IMR-90 (cell line): Measurements from ENCODE around the gene CNST. TPM values are rescaled to one million over a fixed set of nuclear protein-coding genes. Genes with fewer than 3 reads are reported as not detected.
"Not testable (repeated sequence)": the region's sequence is repeated elsewhere in the genome, so short reads cannot be mapped to it uniquely, and the experiment has no call there.

Experiments used
- ATAC-seq: fragments of 200-7000 bp; cut with Tn5 transposase; 2 replicates; pipeline ENCODE4 v1.9.1; 2020; ENCODE audit warnings: low read depth, mild to moderate bottlenecking, moderate library complexity
- BruUV-seq: library from RNA; stranded (reverse); fragments of 400-500 nt; replicated peaks from 2 replicates; lab custom pipeline; 2021; lab: Mats Ljungman, UMichigan
- CTCF ChIA-PET: fragments of 300-600 bp; formaldehyde crosslinking; extraction: SDS; loops from one replicate; lab custom pipeline; 2021; ENCODE audit warnings: antibody characterized with exemption; lab: Yijun Ruan, JAX
- POLR2A ChIA-PET: fragments of 300-600 bp; sonication (Branson Sonifier 250); formaldehyde crosslinking; loops from one replicate; lab custom pipeline; 2022; ENCODE audit warnings: antibody characterized with exemption; ENCODE audit not compliant: unreplicated experiment; lab: Charles Lee
- DNase-seq: peaks from one replicate; pipeline ENCODE4 v3.0.0; 2013
- H2AFZ ChIP-seq: replicated peaks from 2 replicates; pipeline ENCODE3; 2013; ENCODE audit warnings: low read length, mild to moderate bottlenecking; ENCODE audit not compliant: poor library complexity
- H2AK5ac ChIP-seq: 2 replicates; pipeline ENCODE4 v1.6.1; 2013; ENCODE audit warnings: low read depth, low read length, inconsistent platforms
- H2AK9ac ChIP-seq: replicated peaks from 2 replicates; pipeline ENCODE3; 2013; ENCODE audit warnings: mild to moderate bottlenecking, low read depth, low read length, moderate library complexity; ENCODE audit not compliant: poor library complexity
- H2BK120ac ChIP-seq: 2 replicates; pipeline ENCODE4 v1.6.1; 2013; ENCODE audit warnings: low read depth, low read length, inconsistent platforms
- H2BK15ac ChIP-seq: 3 replicates; pipeline ENCODE4 v1.6.1; 2013; ENCODE audit warnings: low read depth, low read length, inconsistent platforms
- H2BK20ac ChIP-seq: 2 replicates; pipeline ENCODE4 v1.6.1; 2013; ENCODE audit warnings: low read depth, mild to moderate bottlenecking, inconsistent platforms, low read length, moderate library complexity
- H2BK5ac ChIP-seq: 2 replicates; pipeline ENCODE4 v1.6.1; 2013; ENCODE audit warnings: mild to moderate bottlenecking, low read depth, low read length, inconsistent platforms; ENCODE audit not compliant: poor library complexity, severe bottlenecking
- H3K14ac ChIP-seq: replicated peaks from 2 replicates; pipeline ENCODE4 v1.6.1; 2013; ENCODE audit warnings: low read depth, low read length, inconsistent platforms
- H3K18ac ChIP-seq: 2 replicates; pipeline ENCODE4 v1.6.1; 2013; ENCODE audit warnings: low read depth, low read length, control low read depth
- H3K23ac ChIP-seq: 2 replicates; pipeline ENCODE4 v1.6.1; 2013; ENCODE audit warnings: low read depth, low read length, inconsistent platforms
- H3K27ac ChIP-seq: 2 replicates; pipeline ENCODE4 v1.5.1; 2013; ENCODE audit warnings: mild to moderate bottlenecking, control low read depth, low read length; ENCODE audit not compliant: insufficient read depth
- H3K27me3 ChIP-seq: 2 replicates; pipeline ENCODE4 v1.6.1; 2013; ENCODE audit warnings: low read length; ENCODE audit not compliant: control insufficient read depth, insufficient read depth
- H3K36me3 ChIP-seq: 2 replicates; pipeline ENCODE4 v1.6.1; 2013; ENCODE audit warnings: low read length, mixed read lengths; ENCODE audit not compliant: control insufficient read depth, insufficient read depth
- H3K4ac ChIP-seq: 2 replicates; pipeline ENCODE4 v1.6.1; 2013; ENCODE audit warnings: low read depth, low read length, inconsistent platforms
- H3K4me1 ChIP-seq: 2 replicates; pipeline ENCODE4 v1.6.1; 2013; ENCODE audit warnings: low read length, mixed read lengths; ENCODE audit not compliant: control insufficient read depth, insufficient read depth
- H3K4me2 ChIP-seq: 2 replicates; pipeline ENCODE4 v1.6.1; 2013; ENCODE audit warnings: low read depth, mild to moderate bottlenecking, control low read depth, low read length, moderate library complexity
- H3K4me3 ChIP-seq: 2 replicates; pipeline ENCODE4 v1.5.1; 2013; ENCODE audit warnings: low read depth, mild to moderate bottlenecking, control low read depth, low read length, moderate library complexity; ENCODE audit not compliant: insufficient read depth
- H3K56ac ChIP-seq: 2 replicates; pipeline ENCODE4 v1.6.1; 2013; ENCODE audit warnings: low read length, inconsistent platforms; ENCODE audit not compliant: insufficient read depth; ENCODE audit errors: extremely low read depth
- H3K79me1 ChIP-seq, 2 experiments: 2 replicates each; pipeline ENCODE4 v1.6.1; 2013; ENCODE audit warnings: low read length in 2 of 2, inconsistent platforms in 1 of 2, low read depth in 1 of 2
- H3K9ac ChIP-seq: 2 replicates; pipeline ENCODE4 v1.6.1; 2013; ENCODE audit warnings: low read depth, low read length, control low read depth
- H3K9me1 ChIP-seq: 2 replicates; pipeline ENCODE4 v1.6.1; 2013; ENCODE audit warnings: low read length, inconsistent platforms; ENCODE audit not compliant: insufficient read depth
- H3K9me3 ChIP-seq: 2 replicates; pipeline ENCODE4 v1.6.1; 2013; ENCODE audit warnings: low read length; ENCODE audit not compliant: control insufficient read depth, insufficient read depth
- H4K20me1 ChIP-seq: 2 replicates; pipeline ENCODE4 v1.6.1; 2013; ENCODE audit warnings: low read length, inconsistent platforms; ENCODE audit not compliant: insufficient read depth
- H4K5ac ChIP-seq: 2 replicates; pipeline ENCODE4 v1.6.1; 2013; ENCODE audit warnings: mild to moderate bottlenecking, low read depth, low read length, control low read depth
- H4K8ac ChIP-seq, 2 experiments: 2 replicates each; pipeline ENCODE4 v1.6.1; 2013; ENCODE audit warnings: low read depth in 2 of 2, low read length in 2 of 2, control low read depth in 1 of 2, inconsistent platforms in 1 of 2
- H4K91ac ChIP-seq: 2 replicates; pipeline ENCODE4 v1.6.1; 2013; ENCODE audit warnings: low read depth, low read length, inconsistent platforms; ENCODE audit not compliant: insufficient read depth
- WGBS, 2 experiments: methylation state at CpG; one replicate each; pipeline versions ENCODE4 v1.1.5 to v1.1.7; 2013; ENCODE audit warnings: missing lambda C conversion rate in 2 of 2; ENCODE audit not compliant: insufficient read length in 1 of 2; ENCODE audit errors: extremely low coverage in 2 of 2; 5-methylcytosine and 5-hydroxymethylcytosine counted together
- dilution Hi-C: fragments of 300-500 bp; cut with HindIII; formaldehyde crosslinking; loops from one replicate; pipeline ENCODE4 v1.14.3; 2018; ENCODE audit warnings: low sequenced_read_pairs; ENCODE audit not compliant: unreplicated experiment
- in situ Hi-C: fragments of 300-500 bp; cut with MboI; formaldehyde crosslinking; loops from 3 replicates; pipeline ENCODE4 v1.14.3; 2019; ENCODE audit warnings: low sequenced_read_pairs, inconsistent platforms, mixed read lengths
- intact Hi-C: fragments of 100-400 bp; cut with micrococcal nuclease; formaldehyde crosslinking; loops from 2 replicates; pipeline ENCODE4 v1.10.0; 2022
- polyA plus RNA-seq, 3 experiments: library from polyadenylated mRNA; depleted of rRNA; stranded (reverse); fragments of >200 nt; gene quantifications; 2 replicates each; pipeline ENCODE4 v1.2.3, GENCODE V29; 2012; ENCODE audit warnings: low replicate concordance in 1 of 3
- total RNA-seq: library from RNA; depleted of rRNA; stranded (reverse); fragments of >200 nt; gene quantifications from 2 replicates; pipeline ENCODE4 v1.2.3, GENCODE V29; 2012

The CNST gene
- total and polyA plus RNA-seq, 2 of the 4 experiments (the other 2 are of a cell fraction) = 15.4 to 25.5 TPM

DNA sequence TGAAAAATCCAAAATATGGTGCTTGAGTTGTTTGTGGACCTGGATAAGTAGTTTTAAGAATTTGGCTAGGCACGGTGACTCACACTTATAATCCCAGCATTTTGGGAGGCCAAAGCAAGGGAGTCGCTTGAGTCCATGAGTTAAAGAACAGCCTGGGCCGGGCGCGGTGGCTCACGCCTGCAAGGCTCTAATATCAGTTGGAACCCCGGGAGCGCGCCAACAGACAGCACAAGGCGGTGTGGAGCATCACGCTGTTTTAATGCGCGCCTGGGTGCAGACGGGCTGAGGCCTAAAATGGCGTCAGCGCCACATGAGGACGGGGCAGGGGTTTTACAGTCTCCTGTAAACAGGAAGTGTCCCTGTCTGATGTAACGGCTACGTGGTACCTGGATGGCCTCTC, 39.0 kb downstream of the CNST start:
- H3K36me3 ChIP-seq, dilution Hi-C loops, CTCF ChIA-PET, BruUV-seq, H2BK15ac ChIP-seq, H4K5ac ChIP-seq, ATAC-seq, H3K56ac ChIP-seq, H3K9me1 ChIP-seq, H3K9me3 ChIP-seq, DNase-seq, intact Hi-C loops, in situ Hi-C loops, H2AK9ac ChIP-seq, H4K91ac ChIP-seq, H3K23ac ChIP-seq, H3K18ac ChIP-seq, H3K14ac ChIP-seq, H3K27ac ChIP-seq, H2AK5ac ChIP-seq, H3K4me3 ChIP-seq, H2AFZ ChIP-seq, H4K8ac ChIP-seq, POLR2A ChIA-PET, H3K4ac ChIP-seq, H3K27me3 ChIP-seq, H3K4me2 ChIP-seq, H2BK20ac ChIP-seq, H3K4me1 ChIP-seq, H2BK5ac ChIP-seq, H2BK120ac ChIP-seq, H3K9ac ChIP-seq, H4K20me1 ChIP-seq: not testable (repeated sequence)
- peaks cover 7 to 59% of the 10 kb centered on the region in 2 experiments for H3K79me1 ChIP-seq
- WGBS, 2 experiments = 98% methylated on average over 9 of the region's 19 CpGs; no CpG with 5 or more reads in 1 of the 2 experiments
